ENCODE results near the gene ITM2A.

ITM2A gene

DNA sequence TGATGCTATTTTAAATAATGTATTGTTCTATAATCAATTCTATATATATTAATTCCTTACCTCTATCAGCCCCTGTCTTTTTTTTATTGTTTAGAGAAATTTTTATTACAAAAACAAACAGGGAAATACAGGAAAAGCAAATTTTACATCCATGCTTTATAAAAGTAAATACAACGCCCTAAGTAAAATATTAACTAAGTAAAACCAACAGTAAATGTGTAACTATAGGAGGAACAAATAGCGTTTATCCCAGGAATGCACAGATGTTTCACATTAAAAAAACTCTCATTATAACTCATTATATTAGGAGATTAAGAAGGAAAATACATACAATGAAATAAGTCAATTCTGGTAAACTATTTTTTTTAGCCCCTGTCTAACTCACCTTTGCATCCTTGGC lies 8.2 kb upstream of the ITM2A start:
- no peak overlapping the region for H2AFZ ChIP-seq (ENCODE audit: insufficient read depth, low read length, poor library complexity)
- no peaks in the 10 kb centered on the region for H3K79me1 ChIP-seq (ENCODE audit: low read length)
- no peaks in the 10 kb centered on the region for H3K4me1 ChIP-seq (ENCODE audit: control insufficient read depth in 1 of 2, insufficient read depth in 2 of 2, low read length in 2 of 2)
- H3K18ac ChIP-seq (ENCODE audit: low read length), result no peak overlapping the region
- no peak overlapping the region for H2BK120ac ChIP-seq (ENCODE audit: insufficient read depth, low read length, poor library complexity)
- DNase-seq, result no peak
- no peak overlapping the region for H3K4ac ChIP-seq (ENCODE audit: low read depth, low read length)
- WGBS (ENCODE audit: extremely low coverage, insufficient coverage, insufficient read length), result no CpG with 5 or more reads among the region's 2 CpGs
- H3K27me3 ChIP-seq (ENCODE audit: insufficient read depth, low read length), result no peaks in the 10 kb centered on the region
- H3K79me2 ChIP-seq (ENCODE audit: control insufficient read depth, insufficient read depth, low read length, poor library complexity), result no peaks in the 10 kb centered on the region
- no peak overlapping the region for H3K4me3 ChIP-seq (ENCODE audit: low read depth, low read length)
- no peak overlapping the region for H2BK5ac ChIP-seq (ENCODE audit: low read depth, low read length, poor library complexity)
- no peak overlapping the region for H3K23ac ChIP-seq (ENCODE audit: low read length)
- H4K91ac ChIP-seq (ENCODE audit: low read depth, low read length), result no peak overlapping the region
- H3K36me3 ChIP-seq (ENCODE audit: control insufficient read depth in 1 of 2, insufficient read depth in 2 of 2, low read length in 2 of 2), result no peaks in the 10 kb centered on the region
- no peak overlapping the region for H2AK5ac ChIP-seq (ENCODE audit: low read length)
- H2BK12ac ChIP-seq (ENCODE audit: low read length), result no peak overlapping the region
- no peak overlapping the region for H3K4me2 ChIP-seq (ENCODE audit: low read length)
- H3K27ac ChIP-seq (ENCODE audit: low read depth, low read length), result no peak overlapping the region
- H3K14ac ChIP-seq (ENCODE audit: low read length), result no peak overlapping the region
- no peaks in the 10 kb centered on the region for H3K9me3 ChIP-seq (ENCODE audit: insufficient read depth, low read depth, low read length)
- no peak overlapping the region for H4K12ac ChIP-seq (ENCODE audit: low read depth, low read length)
- no peak overlapping the region for H3K9ac ChIP-seq (ENCODE audit: low read length)
- no peak overlapping the region for H4K8ac ChIP-seq (ENCODE audit: low read depth, low read length)

GRCh38 chrX:79371640-79372039 lies 4.5 kb upstream of the ITM2A start:
- Histone ChIP-seq H2BK5ac (ENCODE audit: low read depth, low read length, poor library complexity) (no peak overlapping the region), H2AFZ (ENCODE audit: insufficient read depth, low read length, poor library complexity) (no peak overlapping the region), H3K27me3 (ENCODE audit: insufficient read depth, low read length) (no peaks in the 10 kb centered on the region), H2AK5ac (ENCODE audit: low read length) (no peak overlapping the region), H3K4me1 (ENCODE audit: control insufficient read depth in 1 of 2, insufficient read depth in 2 of 2, low read length in 2 of 2) (no peaks in the 10 kb centered on the region), H2BK120ac (ENCODE audit: insufficient read depth, low read length, poor library complexity) (no peak overlapping the region), H3K9me3 (ENCODE audit: insufficient read depth, low read depth, low read length) (no peaks in the 10 kb centered on the region), H3K4ac (ENCODE audit: low read depth, low read length) (no peak overlapping the region), H3K27ac (ENCODE audit: low read depth, low read length) (no peak overlapping the region), H3K4me3 (ENCODE audit: low read depth, low read length) (no peak overlapping the region), H3K36me3 (ENCODE audit: control insufficient read depth in 1 of 2, insufficient read depth in 2 of 2, low read length in 2 of 2) (no peaks in the 10 kb centered on the region), H3K79me2 (ENCODE audit: control insufficient read depth, insufficient read depth, low read length, poor library complexity) (no peaks in the 10 kb centered on the region), H4K91ac (ENCODE audit: low read depth, low read length) (no peak overlapping the region), H2BK12ac (ENCODE audit: low read length) (no peak overlapping the region), H4K12ac (ENCODE audit: low read depth, low read length) (no peak overlapping the region), H3K4me2 (ENCODE audit: low read length) (no peak overlapping the region), H3K23ac (ENCODE audit: low read length) (no peak overlapping the region), H3K9ac (ENCODE audit: low read length) (no peak overlapping the region), H3K18ac (ENCODE audit: low read length) (no peak overlapping the region), H3K79me1 (ENCODE audit: low read length) (peaks cover 1% of the 10 kb centered on the region), H4K8ac (ENCODE audit: low read depth, low read length) (no peak overlapping the region), H3K14ac (ENCODE audit: low read length) (no peak overlapping the region)
- no peak for DNase-seq
- no CpG with 5 or more reads among the region's 1 CpG for WGBS (ENCODE audit: extremely low coverage, insufficient coverage, insufficient read length)

DNA sequence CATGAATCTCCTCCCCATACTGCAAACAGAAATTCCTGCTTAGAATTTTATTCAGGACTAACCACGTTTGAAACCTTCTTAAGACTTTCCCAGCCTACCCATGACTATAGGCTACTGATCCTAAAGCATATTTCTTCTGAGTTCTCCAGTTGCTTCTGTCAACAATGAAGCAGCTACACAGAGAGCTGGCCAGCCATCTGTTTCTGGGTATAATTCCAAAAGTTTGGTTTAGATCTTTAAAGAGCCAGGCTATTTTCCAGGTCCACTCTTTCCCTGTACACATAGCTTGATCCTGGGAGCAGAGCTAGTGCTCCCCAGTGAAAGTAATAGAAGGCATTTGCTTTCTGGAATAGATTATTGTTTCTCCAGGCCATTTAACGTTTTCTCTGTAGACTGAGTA lies 4.0 kb upstream of the ITM2A start:
- H3K14ac ChIP-seq (ENCODE audit: low read length), result no peak overlapping the region
- no peak overlapping the region for H2BK12ac ChIP-seq (ENCODE audit: low read length)
- H2BK120ac ChIP-seq (ENCODE audit: insufficient read depth, low read length, poor library complexity), result no peak overlapping the region
- H3K23ac ChIP-seq (ENCODE audit: low read length), result no peak overlapping the region
- no peak overlapping the region for H3K18ac ChIP-seq (ENCODE audit: low read length)
- H3K4me2 ChIP-seq (ENCODE audit: low read length), result no peak overlapping the region
- no peak overlapping the region for H4K12ac ChIP-seq (ENCODE audit: low read depth, low read length)
- no peak for DNase-seq
- no peak overlapping the region for H4K91ac ChIP-seq (ENCODE audit: low read depth, low read length)
- no CpG with 5 or more reads among the region's 2 CpGs for WGBS (ENCODE audit: extremely low coverage, insufficient coverage, insufficient read length)
- H3K79me2 ChIP-seq (ENCODE audit: control insufficient read depth, insufficient read depth, low read length, poor library complexity), result no peaks in the 10 kb centered on the region
- H3K9ac ChIP-seq (ENCODE audit: low read length), result no peak overlapping the region
- H2BK5ac ChIP-seq (ENCODE audit: low read depth, low read length, poor library complexity), result no peak overlapping the region
- no peak overlapping the region for H2AK5ac ChIP-seq (ENCODE audit: low read length)
- no peak overlapping the region for H3K4me3 ChIP-seq (ENCODE audit: low read depth, low read length)
- no peaks in the 10 kb centered on the region for H3K27me3 ChIP-seq (ENCODE audit: insufficient read depth, low read length)
- no peaks in the 10 kb centered on the region for H3K4me1 ChIP-seq (ENCODE audit: control insufficient read depth in 1 of 2, insufficient read depth in 2 of 2, low read length in 2 of 2)
- H3K79me1 ChIP-seq (ENCODE audit: low read length), result peaks cover 1% of the 10 kb centered on the region
- H2AFZ ChIP-seq (ENCODE audit: insufficient read depth, low read length, poor library complexity), result no peak overlapping the region
- H3K4ac ChIP-seq (ENCODE audit: low read depth, low read length), result no peak overlapping the region
- no peak overlapping the region for H4K8ac ChIP-seq (ENCODE audit: low read depth, low read length)
- no peak overlapping the region for H3K27ac ChIP-seq (ENCODE audit: low read depth, low read length)
- H3K36me3 ChIP-seq (ENCODE audit: control insufficient read depth in 1 of 2, insufficient read depth in 2 of 2, low read length in 2 of 2), result no peaks in the 10 kb centered on the region
- no peaks in the 10 kb centered on the region for H3K9me3 ChIP-seq (ENCODE audit: insufficient read depth, low read depth, low read length)

DNA sequence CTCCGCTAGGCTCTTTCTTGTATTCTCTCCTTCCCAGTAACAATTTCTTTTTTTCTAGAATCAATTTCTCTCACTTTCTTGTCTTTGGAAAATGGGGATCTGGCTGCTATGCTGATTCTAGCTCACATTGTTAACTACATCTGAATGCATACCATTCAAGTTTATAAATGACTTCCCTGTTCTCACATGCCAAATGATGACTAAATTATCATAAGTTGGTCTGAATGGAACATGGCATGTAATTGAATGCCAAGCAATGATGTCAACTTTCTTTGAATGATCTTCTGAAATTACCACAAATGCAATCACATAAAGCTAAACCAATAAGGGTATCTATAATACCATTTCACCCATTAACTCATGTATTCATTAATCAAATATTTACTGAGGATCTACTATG lies 2.7 kb upstream of the ITM2A start:
- Histone ChIP-seq H4K8ac (ENCODE audit: low read depth, low read length) (no peak overlapping the region), H2BK12ac (ENCODE audit: low read length) (no peak overlapping the region), H2BK120ac (ENCODE audit: insufficient read depth, low read length, poor library complexity) (no peak overlapping the region), H3K79me1 (ENCODE audit: low read length) (peaks cover 1% of the 10 kb centered on the region), H2AFZ (ENCODE audit: insufficient read depth, low read length, poor library complexity) (no peak overlapping the region), H2AK5ac (ENCODE audit: low read length) (no peak overlapping the region), H3K27ac (ENCODE audit: low read depth, low read length) (no peak overlapping the region), H3K4me3 (ENCODE audit: low read depth, low read length) (no peak overlapping the region), H3K9me3 (ENCODE audit: insufficient read depth, low read depth, low read length) (no peaks in the 10 kb centered on the region), H3K4me2 (ENCODE audit: low read length) (no peak overlapping the region), H4K12ac (ENCODE audit: low read depth, low read length) (no peak overlapping the region), H3K27me3 (ENCODE audit: insufficient read depth, low read length) (no peaks in the 10 kb centered on the region), H3K23ac (ENCODE audit: low read length) (no peak overlapping the region), H3K4ac (ENCODE audit: low read depth, low read length) (no peak overlapping the region), H4K91ac (ENCODE audit: low read depth, low read length) (no peak overlapping the region), H3K4me1 (ENCODE audit: control insufficient read depth in 1 of 2, insufficient read depth in 2 of 2, low read length in 2 of 2) (no peaks in the 10 kb centered on the region), H3K36me3 (ENCODE audit: control insufficient read depth in 1 of 2, insufficient read depth in 2 of 2, low read length in 2 of 2) (no peaks in the 10 kb centered on the region), H2BK5ac (ENCODE audit: low read depth, low read length, poor library complexity) (no peak overlapping the region), H3K18ac (ENCODE audit: low read length) (no peak overlapping the region), H3K79me2 (ENCODE audit: control insufficient read depth, insufficient read depth, low read length, poor library complexity) (no peaks in the 10 kb centered on the region), H3K9ac (ENCODE audit: low read length) (no peak overlapping the region), H3K14ac (ENCODE audit: low read length) (no peak overlapping the region)
- no CpG with 5 or more reads among the region's 1 CpG for WGBS (ENCODE audit: extremely low coverage, insufficient coverage, insufficient read length)
- DNase-seq, result no peak

Measured in trophoblast cell (in vitro differentiated cells and primary cell).